ENCODE measurements around the gene SUMO2.

Gene SUMO2

DNA sequence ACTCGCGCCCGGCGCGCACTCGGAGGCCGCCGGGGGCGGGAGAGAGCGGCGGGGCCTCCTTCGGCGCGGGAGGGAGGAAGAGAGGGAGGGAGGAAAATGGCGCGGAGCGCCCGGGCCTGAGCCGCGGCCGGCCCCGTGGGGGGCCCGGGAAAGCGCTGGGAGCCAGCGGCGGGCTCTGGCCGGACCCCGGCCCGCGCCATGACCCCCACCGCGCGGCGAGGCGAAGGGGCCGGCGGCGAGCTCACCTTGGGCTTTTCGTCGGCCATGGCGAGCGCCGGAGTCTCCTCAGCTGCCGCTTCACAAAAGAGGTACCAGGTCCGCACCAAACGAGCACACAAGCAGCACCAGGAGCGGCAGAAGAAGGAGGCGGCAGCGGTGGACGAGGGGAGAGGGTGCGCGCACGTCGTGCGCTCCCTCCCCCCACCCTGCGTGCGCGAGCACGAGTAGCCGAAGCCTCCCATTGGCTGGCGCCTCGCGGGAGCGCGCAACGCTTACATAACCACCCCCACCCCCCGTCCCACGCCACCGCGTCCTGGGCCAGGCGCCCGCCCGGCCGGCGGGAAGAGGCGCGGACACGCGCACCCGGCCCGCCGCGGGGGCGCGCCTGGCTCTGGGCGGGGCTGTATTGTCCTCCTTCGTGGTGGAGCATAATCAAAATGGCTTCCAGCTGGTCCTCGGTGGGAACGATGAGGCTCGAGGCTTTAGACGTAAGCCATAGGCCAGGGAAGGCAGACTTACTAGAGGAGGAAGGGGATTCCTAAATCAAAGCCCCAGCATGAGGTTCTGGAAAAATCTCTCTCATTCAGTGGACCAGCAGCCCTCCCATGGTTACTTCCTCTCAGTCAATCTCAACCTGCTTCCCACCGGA, at the start of gene SUMO2:
Gene SUMO2 (minus strand): TSS at position 391 of the 868 bp plus-strand sequence. CDS start 125 bp downstream, at position 266.
- CTCF ChIA-PET = interaction anchor here (1.4 to 11.4 kb wide), 7 partner anchors 11 to 221 kb away, joined by 3 to 113 read pairs (median 7); partner anchors contain the start of gene MIF4GD

DNA sequence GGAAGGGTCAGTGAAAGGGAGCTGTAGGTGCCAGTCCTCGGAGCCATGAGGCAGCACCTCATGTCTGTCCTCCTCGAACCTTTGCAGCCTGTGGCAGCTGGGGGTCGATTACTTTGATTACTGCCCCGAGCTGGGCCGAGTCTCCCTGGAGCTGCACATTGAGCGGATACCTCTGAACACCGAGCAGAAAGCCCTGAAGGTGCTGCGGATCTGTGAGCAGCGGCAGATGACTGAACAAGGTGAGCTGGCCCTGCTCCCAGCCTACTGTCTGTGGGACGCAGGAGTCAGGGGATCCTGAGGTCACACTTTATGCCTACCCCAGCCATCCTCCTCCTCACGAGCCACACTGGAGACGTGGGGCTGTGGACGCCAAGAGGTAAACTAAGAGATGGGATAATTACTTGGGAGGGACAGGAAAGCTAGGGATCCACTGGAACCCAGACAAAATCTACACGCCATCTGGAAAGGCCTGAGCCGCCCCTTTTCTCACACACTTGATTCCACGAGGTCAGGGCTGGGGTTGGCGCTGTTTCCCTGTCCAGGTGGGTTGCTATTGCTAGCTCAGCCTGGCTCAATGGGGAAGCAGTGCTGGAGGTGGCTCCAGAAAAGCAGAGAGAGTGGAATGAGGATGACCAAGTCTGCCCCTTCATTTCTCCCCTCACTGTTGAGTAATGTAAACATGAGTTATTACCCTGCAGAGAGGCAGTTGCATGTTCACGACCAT, 49.1 kb upstream of the SUMO2 start:
- TF ChIP-seq, protein P1, sequence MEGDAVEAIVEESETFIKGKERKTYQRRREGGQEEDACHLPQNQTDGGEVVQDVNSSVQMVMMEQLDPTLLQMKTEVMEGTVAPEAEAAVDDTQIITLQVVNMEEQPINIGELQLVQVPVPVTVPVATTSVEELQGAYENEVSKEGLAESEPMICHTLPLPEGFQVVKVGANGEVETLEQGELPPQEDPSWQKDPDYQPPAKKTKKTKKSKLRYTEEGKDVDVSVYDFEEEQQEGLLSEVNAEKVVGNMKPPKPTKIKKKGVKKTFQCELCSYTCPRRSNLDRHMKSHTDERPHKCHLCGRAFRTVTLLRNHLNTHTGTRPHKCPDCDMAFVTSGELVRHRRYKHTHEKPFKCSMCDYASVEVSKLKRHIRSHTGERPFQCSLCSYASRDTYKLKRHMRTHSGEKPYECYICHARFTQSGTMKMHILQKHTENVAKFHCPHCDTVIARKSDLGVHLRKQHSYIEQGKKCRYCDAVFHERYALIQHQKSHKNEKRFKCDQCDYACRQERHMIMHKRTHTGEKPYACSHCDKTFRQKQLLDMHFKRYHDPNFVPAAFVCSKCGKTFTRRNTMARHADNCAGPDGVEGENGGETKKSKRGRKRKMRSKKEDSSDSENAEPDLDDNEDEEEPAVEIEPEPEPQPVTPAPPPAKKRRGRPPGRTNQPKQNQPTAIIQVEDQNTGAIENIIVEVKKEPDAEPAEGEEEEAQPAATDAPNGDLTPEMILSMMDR (IDR thresholded peaks at IDR 0.05; ENCODE audit: control extremely low read depth, extremely low read depth, low read depth, missing control alignments) = no peak
- DNase-seq (ENCODE audit: extremely low spot score) = no peak
- ChIA-PET POLR2A (interaction anchor here (0.6 kb wide), 1 partner anchor 293 kb away, joined by 3 read pairs; no protein-coding TSS in a partner anchor), CTCF (interaction anchor here (1.0 to 13.5 kb wide), 4 partner anchors 8 to 39 kb away, joined by 4 to 87 read pairs (median 10); partner anchors contain the start of gene MIF4GD)

More for the DNA sequence above, at the start of gene SUMO2:
- peak; percentile 99 for DNase-seq (ENCODE audit: extremely low spot score)
- POLR2A ChIA-PET = interaction anchor here (0.6 to 1.5 kb wide), 4 partner anchors 29 to 113 kb away, joined by 3 to 4 read pairs (median 3); partner anchors contain the start of gene JPT1
- TF ChIP-seq, protein P1 (IDR thresholded peaks at IDR 0.05; ENCODE audit: control extremely low read depth, extremely low read depth, low read depth, missing control alignments) = no peak

DNA sequence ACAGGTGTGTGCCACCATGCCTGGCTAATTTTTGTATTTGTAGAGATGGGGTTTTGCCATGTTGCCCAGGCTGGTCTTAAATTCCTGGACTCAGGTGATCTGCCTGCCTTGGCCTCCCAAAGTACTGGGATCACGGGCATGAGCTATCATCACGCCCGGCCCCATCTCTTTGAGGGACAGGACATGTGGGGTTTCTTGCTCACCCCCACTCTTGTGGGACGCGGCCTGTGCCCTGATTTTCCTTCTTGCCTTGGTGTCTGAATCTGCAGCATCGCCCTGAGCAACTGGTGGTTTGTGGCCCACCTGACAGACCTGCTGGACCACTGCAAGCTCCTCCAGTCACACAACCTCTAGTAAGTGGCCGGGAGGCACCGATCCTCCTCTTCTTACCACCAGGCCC, 48.3 kb upstream of the SUMO2 start:
- CTCF ChIA-PET = interaction anchor here (1.0 to 13.5 kb wide), 5 partner anchors 9 to 46 kb away, joined by 3 to 87 read pairs (median 7); no protein-coding TSS in a partner anchor
- peak; percentile 6 for DNase-seq (ENCODE audit: extremely low spot score)
- POLR2A ChIA-PET = interaction anchor here (1.5 kb wide), 1 partner anchor 12 kb away, joined by 3 read pairs; no protein-coding TSS in a partner anchor
- TF ChIP-seq, protein P1 (IDR thresholded peaks at IDR 0.05; ENCODE audit: control extremely low read depth, extremely low read depth, low read depth, missing control alignments) = no peak

DNA sequence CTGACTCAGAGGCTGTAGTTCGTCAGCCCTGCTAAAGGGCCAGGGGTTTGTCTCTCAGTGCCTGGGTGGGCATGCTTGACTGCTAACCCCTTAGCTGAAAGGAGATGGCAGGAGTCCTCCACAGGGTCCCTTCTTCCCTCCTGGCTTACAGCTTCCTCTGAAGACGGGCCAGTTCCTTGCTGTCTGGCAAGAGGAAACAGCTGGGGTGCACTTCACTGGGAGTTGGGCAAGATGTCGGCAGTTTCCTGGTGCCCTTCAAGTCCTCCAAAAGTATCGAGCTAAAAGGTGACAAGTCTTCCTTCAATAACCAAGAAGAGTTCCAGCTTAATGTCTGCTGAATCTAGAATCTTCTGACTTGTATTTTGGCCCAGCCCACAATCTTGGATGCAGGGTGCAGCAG, 46.1 kb upstream of the SUMO2 start:
- TF ChIP-seq, protein P1 (IDR thresholded peaks at IDR 0.05; ENCODE audit: control extremely low read depth, extremely low read depth, low read depth, missing control alignments) = no peak
- ChIA-PET POLR2A (no interaction called here), CTCF (interaction anchor here (1.2 to 13.5 kb wide), 9 partner anchors 9 to 267 kb away, joined by 3 to 87 read pairs (median 5); partner anchors contain the start of gene NT5C)
- DNase-seq (ENCODE audit: extremely low spot score) = peak; percentile 8

DNA sequence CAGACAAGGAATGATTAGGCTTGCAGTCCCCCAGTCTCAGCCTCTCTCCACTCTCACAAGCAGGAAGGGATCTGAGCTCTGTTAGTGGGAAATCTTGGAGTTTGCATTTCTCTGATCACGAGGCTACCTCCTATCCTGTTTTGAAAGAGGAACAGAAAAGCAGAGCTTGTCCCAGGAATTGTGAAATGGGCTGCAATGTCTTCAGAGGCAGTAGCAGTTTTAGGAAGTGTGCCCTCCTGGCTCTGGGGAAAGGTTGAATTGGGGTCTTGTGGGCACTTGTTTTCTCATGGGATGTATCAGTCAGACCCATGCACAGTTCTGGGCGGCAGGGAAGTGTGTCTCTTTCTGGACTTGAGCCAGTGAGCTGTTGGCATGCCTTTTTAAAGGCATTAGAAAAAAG, 45.5 kb upstream of the SUMO2 start:
- TF ChIP-seq, protein P1 (IDR thresholded peaks at IDR 0.05; ENCODE audit: control extremely low read depth, extremely low read depth, low read depth, missing control alignments) = no peak
- ChIA-PET CTCF (interaction anchor here (1.2 to 13.5 kb wide), 9 partner anchors 9 to 267 kb away, joined by 3 to 87 read pairs (median 5); partner anchors contain the start of gene NT5C), POLR2A (interaction anchor here (0.5 to 0.9 kb wide), 2 partner anchors 12 to 16 kb away, joined by 3 to 6 read pairs; no protein-coding TSS in a partner anchor)
- DNase-seq (ENCODE audit: extremely low spot score) = no peak

Data from GM10248 (cell line).